Sciatic nerve (tissue), 2 donors: ENCODE data around the gene LEMD3. TPM values are rescaled to one million over a fixed set of nuclear protein-coding genes. Genes with fewer than 3 reads are reported as not detected.
A peak's percentile ranks its signal among the peaks of the same experiment; 100 is the strongest.

Experiments used
- ATAC-seq: fragments of 200-7000 bp; cut with Tn5 transposase; one replicate; pipeline ENCODE4 v1.9.1; 2020; ENCODE audit warnings: mild to moderate bottlenecking, moderate library complexity
- DNase-seq: peaks from one replicate; pipeline ENCODE4 v3.0.0-alpha.2; 2020; ENCODE audit warnings: low spot score
- intact Hi-C: fragments of 100-400 bp; cut with DNase I; formaldehyde crosslinking; loops from one replicate; pipeline ENCODE4 v1.14.2; 2022
- total RNA-seq: library from RNA; stranded (reverse); fragmentation: NEBNext Ultra II Directional; extraction: Animal tissue kit (Norgen Biotek cat#: 25700); gene quantifications from one replicate; pipeline ENCODE4 v1.2.1, GENCODE V29; 2021
- donor health status: DM: no; HTN: no; CAD: no.
- donor health status: DM: no; HTN: no; CAD: no.

The LEMD3 gene
- total RNA-seq, 1 donor from 2014 or later = 33.7 TPM

DNA sequence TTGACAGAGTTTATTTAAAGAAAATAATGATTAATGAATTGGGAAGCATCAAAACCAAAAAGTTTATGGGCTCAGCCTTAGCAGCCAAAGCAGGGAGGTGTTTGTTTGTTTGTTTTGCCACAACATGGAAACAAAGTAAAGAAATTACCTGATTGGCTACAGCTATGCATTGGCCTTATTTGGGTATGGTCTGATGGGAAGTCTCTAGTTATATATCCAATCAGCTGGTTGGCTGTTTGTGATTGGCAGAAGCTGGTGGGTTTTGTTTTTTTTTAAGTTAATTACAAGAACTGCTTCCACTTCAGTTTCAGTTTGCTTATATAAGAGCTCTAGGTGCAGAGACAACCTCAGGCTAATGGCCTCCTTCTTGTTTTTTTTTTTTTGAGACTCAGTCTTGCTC lies 4.6 kb upstream of the LEMD3 start:
- DNase-seq (no peak), ATAC-seq (no peak)
- intact Hi-C loops = no loop called here

- ATAC-seq = no peak
Observed at GRCh38 chr12:65168681-65169319, 583 bp upstream of the LEMD3 start.

DNA sequence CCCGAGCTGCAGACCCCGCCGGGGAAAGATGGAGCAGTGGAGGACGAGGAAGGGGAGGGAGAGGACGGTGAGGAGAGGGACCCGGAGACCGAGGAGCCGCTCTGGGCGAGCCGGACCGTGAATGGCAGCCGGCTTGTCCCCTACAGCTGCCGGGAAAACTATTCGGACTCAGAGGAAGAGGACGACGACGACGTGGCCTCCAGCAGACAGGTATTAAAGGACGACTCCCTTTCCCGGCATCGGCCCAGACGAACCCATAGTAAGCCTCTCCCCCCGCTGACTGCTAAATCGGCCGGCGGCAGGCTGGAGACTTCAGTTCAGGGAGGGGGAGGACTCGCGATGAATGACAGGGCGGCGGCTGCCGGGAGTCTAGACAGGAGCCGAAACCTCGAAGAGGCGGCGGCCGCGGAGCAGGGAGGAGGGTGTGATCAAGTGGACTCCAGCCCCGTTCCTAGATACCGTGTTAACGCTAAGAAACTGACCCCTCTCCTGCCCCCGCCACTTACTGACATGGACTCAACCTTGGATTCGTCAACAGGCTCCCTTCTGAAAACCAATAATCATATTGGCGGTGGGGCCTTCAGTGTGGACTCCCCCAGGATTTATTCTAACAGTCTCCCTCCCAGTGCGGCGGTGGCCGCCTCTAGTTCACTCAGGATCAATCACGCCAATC lies 962 bp downstream of the LEMD3 start:
- intact Hi-C loops = no loop called here
- DNase-seq (peak; percentile 71), ATAC-seq (peak; percentile 61)

More at GRCh38 chr12:65168681-65169319, 583 bp upstream of the LEMD3 start:
- intact Hi-C loops = no loop called here
- DNase-seq = no peak

- intact Hi-C loops = no loop called here
- DNase-seq (no peak), ATAC-seq (no peak)
Observed at GRCh38 chr12:65171073-65171472, 1.7 kb downstream of the LEMD3 start.

GRCh38 chr12:65171870-65172269 lies 2.5 kb downstream of the LEMD3 start:
- intact Hi-C loops = no loop called here
- ATAC-seq = no peak
- no peak for DNase-seq

DNA sequence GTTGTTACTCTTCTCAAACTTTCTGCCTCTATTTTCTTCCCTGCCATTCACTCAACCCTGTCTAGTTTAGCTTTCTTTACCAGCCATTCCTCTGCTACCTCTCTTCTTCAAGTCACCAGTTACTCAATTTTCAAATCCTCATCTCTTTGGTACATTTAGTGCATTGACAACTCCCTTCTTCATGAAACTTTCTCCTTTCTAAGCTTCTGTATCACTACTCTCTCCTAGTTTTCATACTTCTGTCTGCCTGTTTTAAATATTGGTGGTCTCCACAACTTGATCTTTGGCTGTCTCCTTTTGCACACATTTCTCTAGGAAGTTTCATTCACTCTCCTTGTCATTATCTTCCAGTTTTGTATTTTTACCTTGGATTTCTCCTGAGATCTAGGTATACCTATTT lies 6.0 kb downstream of the LEMD3 start:
- no peak for ATAC-seq
- intact Hi-C loops = no loop called here

DNA sequence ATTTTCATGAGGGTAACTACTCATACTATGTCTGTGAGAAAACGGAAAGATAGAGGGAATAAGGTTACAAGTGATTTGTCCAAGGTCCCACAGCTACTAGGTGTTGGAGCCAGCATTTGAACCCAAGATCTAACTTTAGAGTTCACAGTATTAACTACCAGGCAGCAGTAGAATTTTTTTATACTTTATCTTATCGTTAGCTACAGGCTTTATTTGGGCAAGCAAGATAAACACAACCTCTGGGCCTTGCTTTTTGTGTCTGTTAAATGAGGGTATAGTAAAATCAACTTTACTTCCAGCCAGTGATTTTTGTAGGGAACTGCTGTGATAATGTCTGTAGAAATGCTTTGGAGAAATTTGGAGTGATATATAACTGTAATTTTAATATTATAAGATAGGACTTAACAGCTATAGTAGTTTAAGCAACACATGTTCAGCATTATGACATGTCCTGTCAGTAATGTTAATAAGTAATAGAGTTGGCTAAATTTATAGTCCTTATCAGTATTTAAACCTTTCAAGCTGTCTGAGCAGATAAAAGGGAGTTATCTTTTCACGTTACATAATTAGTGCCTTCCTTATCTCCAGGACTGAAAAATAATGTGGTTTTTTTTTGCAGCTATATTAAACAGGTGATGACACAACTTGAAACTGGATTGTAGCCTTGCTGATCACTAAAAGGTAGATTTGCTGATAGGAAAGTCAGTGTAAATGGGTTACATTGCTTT lies 12.8 kb downstream of the LEMD3 start:
- no peak for ATAC-seq
- intact Hi-C loops = no loop called here
- no peak for DNase-seq

More for the DNA sequence above, 6.0 kb downstream of the LEMD3 start:
- DNase-seq = no peak

DNA sequence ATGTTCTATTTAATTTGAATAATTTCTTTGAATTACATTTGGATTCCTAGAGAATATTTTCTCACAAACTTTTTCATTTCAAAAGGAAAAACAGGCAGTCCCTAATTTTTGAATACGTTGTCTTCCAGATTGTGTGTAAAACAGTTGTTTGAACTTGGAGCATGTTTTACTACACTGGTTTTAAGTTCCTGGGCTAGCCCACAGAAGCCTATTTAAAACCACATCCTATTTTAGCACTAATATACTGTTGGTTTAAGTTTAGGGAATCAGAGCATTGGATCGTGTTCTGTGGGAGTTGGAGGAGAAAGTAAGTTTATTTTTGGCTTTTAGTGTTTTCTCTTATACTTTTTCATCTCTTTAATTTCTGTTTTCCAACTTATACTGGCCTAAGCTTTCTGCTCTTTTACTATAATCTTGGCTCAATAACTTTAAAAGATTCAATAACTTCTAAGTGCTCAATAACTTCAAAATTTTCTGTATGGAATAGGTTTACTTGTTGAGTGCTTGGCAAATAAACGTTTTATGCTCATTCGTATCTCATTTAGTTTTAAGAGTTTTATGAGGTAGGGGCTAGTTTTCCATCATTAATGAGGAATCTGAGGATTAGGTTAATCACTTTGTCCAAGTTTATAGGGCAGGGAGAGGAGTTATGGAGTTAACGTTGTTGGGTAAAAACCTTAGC lies 14.9 kb downstream of the LEMD3 start:
- intact Hi-C loops = no loop called here
- DNase-seq = no peak
- no peak for ATAC-seq

DNA sequence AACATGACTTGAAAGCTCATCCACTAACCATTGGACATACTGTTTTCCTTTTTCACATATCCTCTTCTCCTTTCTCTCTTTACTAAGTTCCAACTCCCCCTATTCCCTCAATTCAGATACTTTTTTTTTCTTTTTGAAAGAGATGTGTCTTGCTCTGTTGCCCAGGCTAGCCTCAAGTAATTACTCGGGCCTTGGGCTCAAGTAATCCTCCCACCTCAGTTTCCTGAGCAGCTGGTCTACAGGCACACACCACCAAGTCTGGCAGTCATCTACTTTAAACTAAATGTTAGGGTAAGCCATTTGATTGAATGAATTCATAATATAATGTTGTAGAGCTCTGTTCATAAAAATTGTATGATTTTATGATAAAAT lies 15.5 kb downstream of the LEMD3 start:
- intact Hi-C loops = no loop called here
- no peak for DNase-seq
- ATAC-seq = no peak

DNA sequence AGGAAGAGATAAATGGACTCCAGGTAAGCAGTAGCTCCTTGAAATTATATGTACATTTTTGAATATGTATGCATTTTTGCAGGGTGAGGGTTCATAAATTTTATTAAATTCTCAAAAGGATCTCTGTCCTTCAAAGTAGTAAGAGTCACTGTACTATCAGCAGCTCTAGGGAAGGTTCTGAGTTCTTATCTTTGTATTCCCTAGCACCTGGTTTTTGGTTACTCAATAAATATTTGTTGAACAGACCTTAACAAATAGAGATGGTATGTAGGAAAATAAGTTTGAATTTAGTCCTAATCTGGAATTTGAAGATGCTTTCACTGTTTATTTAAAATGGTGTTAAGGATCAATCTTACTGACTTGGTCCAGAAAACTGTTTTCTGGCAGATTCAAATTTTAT lies 18.3 kb downstream of the LEMD3 start:
- intact Hi-C loops = no loop called here
- ATAC-seq (no peak), DNase-seq (no peak)

GRCh38 chr12:65188179-65188701 lies 18.9 kb downstream of the LEMD3 start:
- intact Hi-C loops = no loop called here
- ATAC-seq (no peak), DNase-seq (no peak)

GRCh38 chr12:65189028-65189718 lies 19.8 kb downstream of the LEMD3 start:
- no peak for ATAC-seq
- intact Hi-C loops = no loop called here
- no peak for DNase-seq

- intact Hi-C loops = no loop called here
- DNase-seq = no peak
- ATAC-seq = no peak
Observed at GRCh38 chr12:65192963-65193516, 23.7 kb downstream of the LEMD3 start.

GRCh38 chr12:65194949-65195348 lies 25.6 kb downstream of the LEMD3 start:
- DNase-seq (no peak), ATAC-seq (no peak)
- intact Hi-C loops = no loop called here

DNA sequence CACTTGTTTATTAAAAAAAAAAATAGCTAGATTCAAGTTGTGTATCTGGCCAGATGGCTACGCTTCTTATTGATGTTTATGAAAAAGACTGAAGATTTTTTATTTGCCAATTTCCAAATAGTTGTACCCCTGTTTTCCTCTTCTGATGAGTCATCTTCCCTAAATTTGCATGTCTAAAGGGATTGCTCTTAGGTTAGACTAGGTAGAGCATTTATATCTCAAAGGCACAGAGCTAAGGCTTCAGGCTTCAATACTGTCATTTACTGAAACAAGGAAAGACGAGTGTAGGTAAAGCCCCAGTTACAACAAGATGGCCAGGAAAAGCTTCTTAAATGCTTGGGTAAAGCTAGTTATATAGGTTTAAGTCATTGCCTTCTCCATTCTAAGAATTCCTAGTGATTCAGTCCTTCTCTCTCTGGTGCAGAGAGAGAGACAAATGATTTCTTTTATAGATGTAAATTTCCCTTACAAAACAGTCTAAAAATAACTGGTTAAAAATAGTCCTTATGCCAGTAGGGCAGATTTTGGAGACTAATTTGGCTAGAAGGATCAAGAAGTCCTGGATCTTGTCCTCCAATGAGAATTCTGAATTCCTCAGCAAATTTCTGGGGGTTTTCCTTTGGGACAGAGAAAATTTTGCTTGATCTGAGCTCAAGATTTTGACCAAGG lies 26.1 kb downstream of the LEMD3 start:
- ATAC-seq (no peak), DNase-seq (no peak)
- intact Hi-C loops = no loop called here

DNA sequence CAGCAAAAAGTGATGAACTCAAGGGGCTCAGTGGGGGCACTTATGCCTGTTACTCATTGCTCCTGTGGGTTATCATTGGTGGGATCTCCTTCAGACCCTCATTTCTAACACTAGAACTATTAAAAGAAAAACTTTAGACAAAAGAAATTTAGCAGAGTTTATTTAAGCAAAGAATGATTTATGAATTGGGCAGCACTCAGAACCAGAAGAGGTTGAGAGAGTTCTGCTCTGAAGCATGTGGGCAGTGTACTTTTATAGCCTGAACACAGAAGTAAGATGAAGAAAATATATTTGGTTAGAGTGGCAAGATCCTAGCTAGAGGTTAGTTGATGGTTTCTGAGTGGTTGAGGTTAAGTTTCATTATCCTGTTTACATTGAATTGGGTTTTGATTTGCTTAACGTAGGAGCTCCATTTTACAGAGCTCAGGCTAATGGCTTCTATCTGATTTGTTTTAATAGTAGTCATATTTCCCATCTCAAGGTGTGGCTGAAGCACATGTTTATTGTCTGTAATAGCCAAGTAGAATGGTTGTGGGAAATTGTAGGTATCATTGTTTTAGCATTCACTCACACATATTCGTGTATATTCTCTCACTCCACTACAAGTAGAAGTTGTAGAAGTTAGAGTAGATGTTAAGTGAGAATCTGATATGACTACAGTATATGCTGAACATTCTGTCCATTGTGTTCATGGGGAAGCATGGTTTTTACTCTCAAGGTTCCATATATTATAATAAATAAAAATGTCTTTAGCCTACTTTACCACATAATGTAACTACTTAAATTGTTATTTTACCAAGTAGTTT lies 27.6 kb downstream of the LEMD3 start:
- intact Hi-C loops = no loop called here
- ATAC-seq = no peak

DNA sequence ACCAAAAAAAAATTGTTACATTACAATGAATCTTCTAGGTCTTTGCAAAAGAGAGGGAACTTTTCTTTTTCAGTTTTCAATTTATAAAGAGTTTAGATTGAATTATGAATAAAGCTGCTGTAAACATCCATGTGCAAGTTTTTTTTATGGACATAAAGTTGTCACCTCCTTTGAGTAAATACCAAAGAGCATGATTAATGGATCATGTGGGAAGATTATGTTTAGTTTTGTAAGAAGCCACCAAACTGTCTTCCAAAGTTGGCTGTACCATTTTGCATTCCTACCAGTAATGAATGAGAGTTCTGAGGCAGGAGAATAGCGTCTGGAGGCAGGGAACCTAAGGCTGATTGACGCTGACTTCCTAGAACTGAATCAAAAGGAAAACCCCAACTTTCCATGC lies 30.2 kb downstream of the LEMD3 start:
- ATAC-seq = no peak
- no peak for DNase-seq
- intact Hi-C loops = no loop called here

More for the DNA sequence above, 27.6 kb downstream of the LEMD3 start:
- DNase-seq = no peak
